ENCODE results near the gene ABCA4.

The ABCA4 gene

GRCh38 chr1:94038511-94038910 lies 82.4 kb downstream of the ABCA4 start:
- ChIA-PET CTCF (interaction anchor here (0.6 to 20.6 kb wide), 15 partner anchors 10 to 482 kb away, joined by 3 to 400 read pairs (median 5); partner anchors contain the start of gene ARHGAP29), POLR2A (no interaction called here)
- H3K27ac ChIP-seq (ENCODE audit: extremely low read depth, low read depth, low read length), result no peak overlapping the region

GRCh38 chr1:94037392-94038229 lies 83.3 kb downstream of the ABCA4 start:
- H3K27ac ChIP-seq (ENCODE audit: extremely low read depth, low read depth, low read length), result no peak overlapping the region
- ChIA-PET POLR2A (interaction anchor here (0.7 kb wide), 1 partner anchor 1155 kb away, joined by 4 read pairs; no protein-coding TSS in a partner anchor), CTCF (interaction anchor here (0.6 to 20.6 kb wide), 15 partner anchors 8 to 897 kb away, joined by 3 to 400 read pairs (median 5); no protein-coding TSS in a partner anchor)

More at GRCh38 chr1:94038511-94038910, 82.4 kb downstream of the ABCA4 start:
- H3K4me3 ChIP-seq (ENCODE audit: low read depth, low read length), result no peak overlapping the region
- 0 out of 2 replicates have a peak, but pooled peaks have one; percentile 34 for TF ChIP-seq ZFHX2 (tag by site-specific recombination; conservative IDR thresholded peaks at IDR 0.05)
- no peak for TF ChIP-seq ZNF324 (tag by site-specific recombination; IDR thresholded peaks at IDR 0.05)
- peaks cover 3% of the 10 kb centered on the region; the same call in 1 of the 2 replicates for H3K4me1 ChIP-seq (ENCODE audit: control insufficient read depth, insufficient read depth, low read length)
- no peaks in the 10 kb centered on the region for H3K9me3 ChIP-seq (ENCODE audit: control insufficient read depth, insufficient read depth, low read depth, low read length)
- no peaks in the 10 kb centered on the region for H3K36me3 ChIP-seq (ENCODE audit: control insufficient read depth in 2 of 2, insufficient read depth in 1 of 2, low read length in 2 of 2)

GRCh38 chr1:94036730-94037129 lies 84.2 kb downstream of the ABCA4 start:
- Histone ChIP-seq H3K4me1 (ENCODE audit: control insufficient read depth, insufficient read depth, low read length) (peaks cover 3% of the 10 kb centered on the region; the same call in 1 of the 2 replicates), H3K27ac (ENCODE audit: extremely low read depth, low read depth, low read length) (no peak overlapping the region), H3K36me3 (ENCODE audit: control insufficient read depth in 2 of 2, insufficient read depth in 1 of 2, low read length in 2 of 2) (no peaks in the 10 kb centered on the region), H3K4me3 (ENCODE audit: low read depth, low read length) (no peak overlapping the region), H3K9me3 (ENCODE audit: control insufficient read depth, insufficient read depth, low read depth, low read length) (no peaks in the 10 kb centered on the region)
- TF ChIP-seq ZNF214 (tag by site-specific recombination; IDR thresholded peaks at IDR 0.05; ENCODE audit: borderline replicate concordance) (no peak), ZBTB21 (tag by site-specific recombination; IDR thresholded peaks at IDR 0.05) (0 out of 2 replicates have a peak, but pooled peaks have one; percentile 16)
- TF ChIP-seq, protein P1, sequence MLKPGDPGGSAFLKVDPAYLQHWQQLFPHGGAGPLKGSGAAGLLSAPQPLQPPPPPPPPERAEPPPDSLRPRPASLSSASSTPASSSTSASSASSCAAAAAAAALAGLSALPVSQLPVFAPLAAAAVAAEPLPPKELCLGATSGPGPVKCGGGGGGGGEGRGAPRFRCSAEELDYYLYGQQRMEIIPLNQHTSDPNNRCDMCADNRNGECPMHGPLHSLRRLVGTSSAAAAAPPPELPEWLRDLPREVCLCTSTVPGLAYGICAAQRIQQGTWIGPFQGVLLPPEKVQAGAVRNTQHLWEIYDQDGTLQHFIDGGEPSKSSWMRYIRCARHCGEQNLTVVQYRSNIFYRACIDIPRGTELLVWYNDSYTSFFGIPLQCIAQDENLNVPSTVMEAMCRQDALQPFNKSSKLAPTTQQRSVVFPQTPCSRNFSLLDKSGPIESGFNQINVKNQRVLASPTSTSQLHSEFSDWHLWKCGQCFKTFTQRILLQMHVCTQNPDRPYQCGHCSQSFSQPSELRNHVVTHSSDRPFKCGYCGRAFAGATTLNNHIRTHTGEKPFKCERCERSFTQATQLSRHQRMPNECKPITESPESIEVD (tag by site-specific recombination; IDR thresholded peaks at IDR 0.05), result 0 out of 2 replicates have a peak, but pooled peaks have one; percentile 18
- CTCF ChIA-PET, result interaction anchor here (0.6 to 20.6 kb wide), 8 partner anchors 9 to 297 kb away, joined by 3 to 400 read pairs (median 16); no protein-coding TSS in a partner anchor
- POLR2A ChIA-PET, result interaction anchor here (0.7 kb wide), 1 partner anchor 1154 kb away, joined by 4 read pairs; no protein-coding TSS in a partner anchor

More at GRCh38 chr1:94037392-94038229, 83.3 kb downstream of the ABCA4 start:
- H3K4me1 ChIP-seq (ENCODE audit: control insufficient read depth, insufficient read depth, low read length), result peaks cover 3% of the 10 kb centered on the region; the same call in 1 of the 2 replicates
- H3K9me3 ChIP-seq (ENCODE audit: control insufficient read depth, insufficient read depth, low read depth, low read length), result no peaks in the 10 kb centered on the region
- H3K36me3 ChIP-seq (ENCODE audit: control insufficient read depth in 2 of 2, insufficient read depth in 1 of 2, low read length in 2 of 2), result no peaks in the 10 kb centered on the region
- TF ChIP-seq ZNF114 (tag by site-specific recombination; IDR thresholded peaks at IDR 0.05) (no peak), ZNF132 (tag by site-specific recombination; IDR thresholded peaks at IDR 0.05; ENCODE audit: borderline replicate concordance) (no peak), GLIS2 (tag by site-specific recombination; IDR thresholded peaks at IDR 0.05) (no peak), SP3 (tag by site-specific recombination; IDR thresholded peaks at IDR 0.05) (no peak), ZNF629 (tag by site-specific recombination; IDR thresholded peaks at IDR 0.05) (no peak), ZNF366 (tag by site-specific recombination; conservative IDR thresholded peaks at IDR 0.05) (no peak), ZNF280D (tag by site-specific recombination; IDR thresholded peaks at IDR 0.05) (no peak), ZNF16 (tag by site-specific recombination; IDR thresholded peaks at IDR 0.05; ENCODE audit: low read depth) (no peak)
- no peak overlapping the region for H3K4me3 ChIP-seq (ENCODE audit: low read depth, low read length)

Data from HEK293 (cell line).